Mesendoderm (in vitro differentiated cells): ENCODE results near the gene LRRC23.
A peak's percentile ranks its signal among the peaks of the same experiment; 100 is the strongest.

Experiments used
- DNase-seq: peaks from one replicate; pipeline ENCODE4 v3.0.0; 2013
- H2AK5ac ChIP-seq: 2 replicates; pipeline ENCODE4 v1.6.1; 2013; ENCODE audit warnings: low read length, inconsistent platforms
- H2BK120ac ChIP-seq: 2 replicates; pipeline ENCODE4 v1.6.1; 2013; ENCODE audit warnings: low read depth, mild to moderate bottlenecking, low read length, moderate library complexity, mixed read lengths
- H2BK15ac ChIP-seq: replicated peaks from 2 replicates; pipeline ENCODE4 v1.6.1; 2013; ENCODE audit warnings: low read depth, mild to moderate bottlenecking, moderate library complexity
- H2BK5ac ChIP-seq: 2 replicates; pipeline ENCODE4 v1.6.1; 2013; ENCODE audit warnings: low read length, inconsistent platforms
- H3K18ac ChIP-seq: 2 replicates; pipeline ENCODE4 v1.6.1; 2013; ENCODE audit warnings: mild to moderate bottlenecking, low read length, mixed read lengths
- H3K23ac ChIP-seq: one replicate; pipeline ENCODE4 v1.6.1; 2013; ENCODE audit warnings: low read length
- H3K27ac ChIP-seq: 2 replicates; pipeline ENCODE4 v1.5.1; 2013; ENCODE audit warnings: low read depth, mild to moderate bottlenecking, inconsistent platforms, low read length, moderate library complexity
- H3K27me3 ChIP-seq: 2 replicates; pipeline ENCODE4 v1.6.1; 2013; ENCODE audit warnings: low read length, control low read depth, mild to moderate bottlenecking, inconsistent platforms; ENCODE audit not compliant: insufficient read depth, poor library complexity
- H3K36me3 ChIP-seq: 2 replicates; pipeline ENCODE4 v1.6.1; 2013; ENCODE audit warnings: low read length, inconsistent platforms; ENCODE audit not compliant: control insufficient read depth, insufficient read depth
- H3K4ac ChIP-seq: one replicate; pipeline ENCODE4 v1.6.1; 2013; ENCODE audit warnings: low read depth, mild to moderate bottlenecking, low read length, moderate library complexity
- H3K4me1 ChIP-seq: 2 replicates; pipeline ENCODE4 v1.6.1; 2013; ENCODE audit warnings: low read depth, low read length, inconsistent platforms; ENCODE audit not compliant: control insufficient read depth
- H3K4me2 ChIP-seq: 2 replicates; pipeline ENCODE4 v1.6.1; 2013; ENCODE audit warnings: low read length
- H3K4me3 ChIP-seq: 2 replicates; pipeline ENCODE4 v1.5.1; 2013; ENCODE audit warnings: mild to moderate bottlenecking, low read length
- H3K56ac ChIP-seq: one replicate; pipeline ENCODE4 v1.6.1; 2013; ENCODE audit warnings: low read length
- H3K79me1 ChIP-seq: 2 replicates; pipeline ENCODE4 v1.6.1; 2013; ENCODE audit warnings: low read length, inconsistent platforms
- H3K79me2 ChIP-seq: 2 replicates; pipeline ENCODE4 v1.6.1; 2013; ENCODE audit warnings: mild to moderate bottlenecking, low read length; ENCODE audit not compliant: control insufficient read depth, insufficient read depth
- H3K9ac ChIP-seq: 2 replicates; pipeline ENCODE4 v1.6.1; 2013; ENCODE audit warnings: low read length, inconsistent platforms
- H4K5ac ChIP-seq: one replicate; pipeline ENCODE4 v1.6.1; 2013; ENCODE audit warnings: low read length
- H4K8ac ChIP-seq: one replicate; pipeline ENCODE4 v1.6.1; 2013; ENCODE audit warnings: low read depth, mild to moderate bottlenecking, control low read depth, low read length, moderate library complexity
- WGBS: extraction: QIAGEN DNeasy Blood & Tissue Kit; methylation state at CpG from one replicate; pipeline ENCODE4 v1.1.7; 2013; ENCODE audit warnings: low lambda C conversion rate, missing lambda C conversion rate; ENCODE audit not compliant: insufficient coverage; ENCODE audit errors: extremely low coverage; 5-methylcytosine and 5-hydroxymethylcytosine counted together

LRRC23 gene

DNA sequence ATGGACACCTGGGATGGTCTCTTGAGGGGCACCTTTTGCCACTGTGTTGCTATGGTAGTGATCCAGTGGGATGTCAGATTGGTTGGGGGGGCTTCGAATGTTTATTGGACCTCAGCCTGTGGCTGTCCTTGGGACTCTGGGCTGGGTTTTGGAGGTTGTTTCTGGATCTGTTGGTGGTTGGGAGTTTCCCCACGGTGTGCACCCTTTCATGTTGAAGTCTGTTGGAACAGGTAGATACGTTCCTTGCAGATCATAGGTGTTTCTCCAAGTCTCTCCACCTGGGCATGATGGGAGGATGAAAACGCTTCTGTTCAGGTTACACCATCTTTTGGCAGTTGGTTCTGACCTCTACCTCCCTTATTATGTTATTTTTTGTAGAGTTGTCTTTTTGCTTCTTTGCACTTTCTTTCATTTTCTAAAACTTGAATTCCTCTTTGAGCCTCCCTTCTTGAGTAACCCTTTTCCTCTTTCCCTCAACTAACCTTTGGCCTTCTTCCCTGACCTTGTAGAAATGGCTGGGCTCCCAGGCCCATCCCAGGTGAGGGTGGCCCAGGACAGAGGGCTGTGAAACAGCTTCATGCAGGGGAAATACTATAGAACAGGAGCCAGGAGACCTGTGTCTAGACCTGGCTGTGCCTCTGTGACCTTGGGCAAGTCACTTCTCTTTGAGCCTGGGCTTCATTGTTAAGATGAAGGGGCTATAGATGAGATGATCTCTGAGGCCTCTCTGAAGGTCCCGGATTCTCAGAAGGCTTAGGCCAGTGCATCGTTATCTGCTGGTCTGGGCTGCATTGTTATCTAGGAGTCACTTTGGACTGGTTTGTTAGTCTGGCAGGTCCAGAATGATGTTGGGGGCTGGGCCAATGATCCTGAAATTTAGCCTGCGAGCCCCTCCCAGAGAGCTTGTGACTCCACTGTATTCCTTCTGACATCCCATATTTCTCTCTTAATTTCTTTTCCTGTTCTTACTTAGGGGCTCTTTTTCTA, 25.1 kb downstream of the LRRC23 start:
- Histone ChIP-seq H3K4me3 (peak overlapping the region; percentile 95), H3K4ac (no peak overlapping the region), H3K27ac (no peak overlapping the region), H2BK15ac (no peak overlapping the region), H3K18ac (no peak overlapping the region), H2BK120ac (no peak overlapping the region), H4K8ac (no peak overlapping the region), H3K4me1 (peaks cover 15% of the 10 kb centered on the region), H3K9ac (peak overlapping the region; percentile 96), H3K27me3 (no peaks in the 10 kb centered on the region), H3K79me2 (peaks cover 42% of the 10 kb centered on the region), H2BK5ac (peak overlapping the region; percentile 12), H2AK5ac (peak overlapping the region; percentile 61), H4K5ac (no peak overlapping the region), H3K56ac (peak overlapping the region; percentile 98), H3K4me2 (peak overlapping the region; percentile 98), H3K79me1 (peaks cover 17% of the 10 kb centered on the region), H3K36me3 (peaks cover 7% of the 10 kb centered on the region), H3K23ac (peak overlapping the region; percentile 68)
- no CpG with 5 or more reads among the region's 7 CpGs for WGBS
- peak; percentile 28 for DNase-seq

DNA sequence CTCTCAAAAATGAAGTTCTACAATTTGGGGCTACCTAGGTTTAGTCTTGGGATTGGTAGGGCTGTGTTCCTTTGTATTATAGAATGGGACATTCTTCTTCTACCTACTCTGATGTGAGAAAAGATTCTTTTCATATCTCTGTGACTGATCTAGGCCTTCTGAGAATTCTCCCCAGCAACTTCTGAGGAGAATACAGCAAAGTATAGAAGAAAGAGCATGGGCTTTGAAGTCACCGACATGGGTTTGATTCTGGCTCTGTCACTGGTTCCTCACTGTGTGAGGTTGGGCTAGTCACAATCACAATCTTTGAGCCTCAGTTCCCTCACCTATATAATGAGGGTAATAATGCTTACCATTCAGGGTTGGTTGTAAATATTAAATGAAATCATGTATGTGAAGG, 28.1 kb downstream of the LRRC23 start:
- Histone ChIP-seq H4K8ac (no peak overlapping the region), H3K79me2 (peaks cover 42% of the 10 kb centered on the region), H2BK15ac (no peak overlapping the region), H2AK5ac (no peak overlapping the region), H3K4me1 (peaks cover 6% of the 10 kb centered on the region), H3K18ac (no peak overlapping the region), H3K36me3 (peaks cover 17% of the 10 kb centered on the region), H3K79me1 (peaks cover 17% of the 10 kb centered on the region), H3K23ac (no peak overlapping the region), H4K5ac (no peak overlapping the region), H3K27ac (no peak overlapping the region), H3K4me3 (no peak overlapping the region), H3K4ac (no peak overlapping the region), H3K27me3 (no peaks in the 10 kb centered on the region), H2BK5ac (no peak overlapping the region), H3K56ac (no peak overlapping the region), H3K9ac (no peak overlapping the region), H3K4me2 (no peak overlapping the region), H2BK120ac (no peak overlapping the region)
- no peak for DNase-seq
- WGBS, result no CpG with 5 or more reads among the region's 1 CpG

DNA sequence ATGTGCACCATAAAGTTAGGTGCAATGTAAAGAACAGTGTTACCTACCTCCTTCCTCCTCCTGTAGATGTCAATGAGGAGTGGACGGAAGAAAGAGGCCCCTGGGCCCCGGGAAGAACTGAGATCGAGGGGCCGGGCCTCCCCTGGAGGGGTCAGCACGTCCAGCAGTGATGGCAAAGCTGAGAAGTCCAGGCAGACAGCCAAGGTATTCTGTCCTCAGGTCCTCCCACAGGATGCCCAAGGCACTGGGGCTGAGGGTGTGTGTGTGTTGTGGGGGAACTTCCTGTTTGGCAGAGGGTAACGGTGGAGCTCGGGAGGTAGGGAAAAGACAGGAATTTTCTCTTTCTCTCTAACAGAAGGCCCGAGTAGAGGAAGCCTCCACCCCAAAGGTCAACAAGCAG, 29.5 kb downstream of the LRRC23 start:
- Histone ChIP-seq H2BK15ac (no peak overlapping the region), H3K27ac (no peak overlapping the region), H2BK120ac (no peak overlapping the region), H3K27me3 (no peaks in the 10 kb centered on the region), H3K9ac (no peak overlapping the region), H3K4me3 (no peak overlapping the region), H3K56ac (no peak overlapping the region), H4K5ac (no peak overlapping the region), H3K79me1 (peaks cover 18% of the 10 kb centered on the region), H4K8ac (no peak overlapping the region), H3K4me1 (peaks cover 8% of the 10 kb centered on the region), H3K23ac (no peak overlapping the region), H3K36me3 (peaks cover 20% of the 10 kb centered on the region), H3K79me2 (peaks cover 34% of the 10 kb centered on the region), H2BK5ac (no peak overlapping the region), H2AK5ac (no peak overlapping the region), H3K18ac (no peak overlapping the region), H3K4me2 (no peak overlapping the region), H3K4ac (no peak overlapping the region)
- no CpG with 5 or more reads among the region's 8 CpGs for WGBS
- DNase-seq, result no peak

DNA sequence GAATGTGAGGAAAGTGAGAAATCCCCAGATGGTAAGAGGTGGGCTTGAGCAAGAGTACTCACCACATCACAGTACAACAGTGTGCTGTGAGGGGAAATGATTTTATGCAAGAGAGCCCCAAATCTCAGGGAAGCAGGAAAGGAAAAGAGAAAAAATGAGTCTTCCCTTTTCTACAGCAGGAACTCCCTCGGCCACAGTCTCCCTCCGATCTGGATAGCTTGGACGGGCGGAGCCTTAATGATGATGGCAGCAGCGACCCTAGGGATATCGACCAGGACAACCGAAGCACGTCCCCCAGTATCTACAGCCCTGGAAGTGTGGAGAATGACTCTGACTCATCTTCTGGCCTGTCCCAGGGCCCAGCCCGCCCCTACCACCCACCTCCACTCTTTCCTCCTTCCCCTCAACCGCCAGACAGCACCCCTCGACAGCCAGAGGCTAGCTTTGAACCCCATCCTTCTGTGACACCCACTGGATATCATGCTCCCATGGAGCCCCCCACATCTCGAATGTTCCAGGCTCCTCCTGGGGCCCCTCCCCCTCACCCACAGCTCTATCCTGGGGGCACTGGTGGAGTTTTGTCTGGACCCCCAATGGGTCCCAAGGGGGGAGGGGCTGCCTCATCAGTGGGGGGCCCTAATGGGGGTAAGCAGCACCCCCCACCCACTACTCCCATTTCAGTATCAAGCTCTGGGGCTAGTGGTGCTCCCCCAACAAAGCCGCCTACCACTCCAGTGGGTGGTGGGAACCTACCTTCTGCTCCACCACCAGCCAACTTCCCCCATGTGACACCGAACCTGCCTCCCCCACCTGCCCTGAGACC, 31.0 kb downstream of the LRRC23 start:
- Histone ChIP-seq H3K79me1 (peaks cover 16% of the 10 kb centered on the region), H3K18ac (no peak overlapping the region), H3K27ac (no peak overlapping the region), H3K4ac (no peak overlapping the region), H2BK5ac (no peak overlapping the region), H2AK5ac (no peak overlapping the region), H2BK120ac (no peak overlapping the region), H3K4me1 (peaks cover 2% of the 10 kb centered on the region), H3K4me2 (no peak overlapping the region), H3K4me3 (no peak overlapping the region), H3K36me3 (peaks cover 20% of the 10 kb centered on the region), H4K5ac (no peak overlapping the region), H3K56ac (no peak overlapping the region), H4K8ac (no peak overlapping the region), H3K27me3 (no peaks in the 10 kb centered on the region), H2BK15ac (no peak overlapping the region), H3K9ac (no peak overlapping the region), H3K79me2 (peaks cover 22% of the 10 kb centered on the region), H3K23ac (no peak overlapping the region)
- no peak for DNase-seq
- WGBS, result no CpG with 5 or more reads among the region's 14 CpGs

DNA sequence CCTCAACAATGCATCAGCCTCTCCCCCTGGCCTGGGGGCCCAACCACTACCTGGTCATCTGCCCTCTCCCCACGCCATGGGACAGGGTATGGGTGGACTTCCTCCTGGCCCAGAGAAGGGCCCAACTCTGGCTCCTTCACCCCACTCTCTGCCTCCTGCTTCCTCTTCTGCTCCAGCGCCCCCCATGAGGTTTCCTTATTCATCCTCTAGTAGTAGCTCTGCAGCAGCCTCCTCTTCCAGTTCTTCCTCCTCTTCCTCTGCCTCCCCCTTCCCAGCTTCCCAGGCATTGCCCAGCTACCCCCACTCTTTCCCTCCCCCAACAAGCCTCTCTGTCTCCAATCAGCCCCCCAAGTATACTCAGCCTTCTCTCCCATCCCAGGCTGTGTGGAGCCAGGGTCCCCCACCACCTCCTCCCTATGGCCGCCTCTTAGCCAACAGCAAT, 31.6 kb downstream of the LRRC23 start:
- no peak overlapping the region for H4K5ac ChIP-seq
- peaks cover 19% of the 10 kb centered on the region for H3K36me3 ChIP-seq
- no peak overlapping the region for H3K4me2 ChIP-seq

More for the DNA sequence above, 31.6 kb downstream of the LRRC23 start:
- Histone ChIP-seq H3K4me1 (peaks cover 2% of the 10 kb centered on the region), H2AK5ac (no peak overlapping the region), H3K27me3 (no peaks in the 10 kb centered on the region), H2BK15ac (no peak overlapping the region), H3K27ac (no peak overlapping the region), H3K79me1 (peaks cover 12% of the 10 kb centered on the region), H3K18ac (no peak overlapping the region), H4K8ac (no peak overlapping the region), H3K4me3 (no peak overlapping the region), H3K4ac (no peak overlapping the region), H2BK120ac (no peak overlapping the region), H3K23ac (no peak overlapping the region), H3K79me2 (peaks cover 17% of the 10 kb centered on the region), H2BK5ac (no peak overlapping the region), H3K56ac (no peak overlapping the region), H3K9ac (no peak overlapping the region)
- no CpG with 5 or more reads among the region's 3 CpGs for whole genome bisulfite sequencing
- no peak for DNase-seq
